ENCODE results near the gene MMRN2. TPM values are rescaled to one million over a fixed set of nuclear protein-coding genes. Genes with fewer than 3 reads are reported as not detected.

Gene MMRN2
- total RNA-seq, 1 donor from 2014 or later = 86.3 TPM

- Histone ChIP-seq H3K27me3 (no peaks in the 10 kb centered on the region), H3K4me1 (peaks cover 30% of the 10 kb centered on the region), H3K36me3 (no peaks in the 10 kb centered on the region), H3K9me3 (no peaks in the 10 kb centered on the region), H3K27ac (no peak overlapping the region), H3K4me3 (no peak overlapping the region)
- intact Hi-C loops (cut with DNase I) = no loop called here
- no peak for DNase-seq
- no peak for TF ChIP-seq CTCF (IDR thresholded peaks at IDR 0.05)
- no peak for ATAC-seq
Observed at GRCh38 chr10:86962136-86962980, 4.9 kb upstream of the MMRN2 start.

DNA sequence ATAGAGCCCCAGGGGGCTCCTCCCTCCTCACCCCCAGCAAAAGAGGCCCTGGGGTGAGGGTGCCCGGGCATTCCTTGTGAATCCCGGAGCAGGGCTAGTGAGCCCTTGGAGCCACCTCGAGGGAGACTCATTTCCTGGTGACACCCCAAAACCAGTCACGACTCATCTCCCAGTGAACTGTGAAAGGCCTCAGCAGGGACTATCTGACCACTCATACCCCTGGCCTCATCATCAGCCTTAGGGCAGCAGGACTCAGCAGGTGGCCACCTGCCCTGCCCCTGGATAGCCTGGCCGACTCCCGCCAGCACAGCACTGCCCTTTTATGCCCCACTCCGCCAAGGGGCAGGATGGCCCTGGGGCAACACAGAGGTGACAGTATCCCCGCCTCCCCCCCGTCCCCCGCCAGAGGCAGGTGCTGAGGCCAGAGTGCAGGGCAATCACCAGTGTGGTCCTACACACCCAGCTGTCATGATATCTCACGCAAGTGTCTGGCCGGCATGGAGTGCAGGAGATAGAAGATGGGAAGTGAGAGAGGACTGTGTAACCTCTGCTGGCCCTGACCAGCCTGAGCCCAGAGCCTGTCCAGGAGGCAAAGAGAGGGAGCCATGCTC is 4.2 kb upstream of the MMRN2 start:
- Histone ChIP-seq H3K4me1 (peaks cover 25% of the 10 kb centered on the region), H3K9me3 (no peaks in the 10 kb centered on the region), H3K27me3 (no peaks in the 10 kb centered on the region), H3K4me3 (no peak overlapping the region), H3K27ac (no peak overlapping the region), H3K36me3 (no peaks in the 10 kb centered on the region)
- no peak for DNase-seq
- intact Hi-C loops (cut with DNase I) = no loop called here
- TF ChIP-seq CTCF (IDR thresholded peaks at IDR 0.05) = no peak
- no peak for ATAC-seq

DNA sequence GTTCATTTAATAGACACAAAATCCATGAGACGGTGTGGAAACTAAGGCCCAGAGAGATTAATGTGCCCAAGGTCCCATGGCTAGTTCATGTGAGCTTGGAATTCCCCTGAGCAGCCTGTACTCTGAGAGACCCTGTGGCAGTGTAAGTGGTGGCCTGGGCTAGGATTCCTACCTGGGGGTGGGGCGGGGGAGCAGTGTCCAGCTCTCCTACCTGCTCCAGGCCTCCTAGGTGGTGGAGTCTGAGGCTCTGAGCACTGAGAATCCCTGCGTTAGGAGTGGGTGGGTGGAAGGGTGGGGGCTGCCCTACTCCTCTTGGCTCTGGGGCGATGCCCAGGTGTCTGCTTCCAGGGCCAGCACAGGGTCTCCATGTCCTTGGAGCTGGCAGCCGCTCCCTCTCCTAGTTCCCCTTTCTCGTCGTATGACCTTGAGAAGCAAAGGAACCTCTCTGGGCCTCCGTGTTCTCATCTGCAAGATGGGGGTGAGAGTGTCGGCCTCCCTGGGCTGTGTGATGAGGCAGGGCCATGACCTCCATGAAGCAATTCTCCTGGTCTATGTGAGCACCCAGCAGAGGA is 3.5 kb upstream of the MMRN2 start:
- intact Hi-C loops (cut with DNase I) = no loop called here
- TF ChIP-seq CTCF (IDR thresholded peaks at IDR 0.05) = no peak
- peaks cover 19% of the 10 kb centered on the region for H3K4me1 ChIP-seq
- DNase-seq = no peak
- no peak for ATAC-seq
- no peaks in the 10 kb centered on the region for H3K9me3 ChIP-seq
- no peaks in the 10 kb centered on the region for H3K27me3 ChIP-seq
- no peaks in the 10 kb centered on the region for H3K36me3 ChIP-seq
- H3K4me3 ChIP-seq = no peak overlapping the region
- H3K27ac ChIP-seq = no peak overlapping the region

DNA sequence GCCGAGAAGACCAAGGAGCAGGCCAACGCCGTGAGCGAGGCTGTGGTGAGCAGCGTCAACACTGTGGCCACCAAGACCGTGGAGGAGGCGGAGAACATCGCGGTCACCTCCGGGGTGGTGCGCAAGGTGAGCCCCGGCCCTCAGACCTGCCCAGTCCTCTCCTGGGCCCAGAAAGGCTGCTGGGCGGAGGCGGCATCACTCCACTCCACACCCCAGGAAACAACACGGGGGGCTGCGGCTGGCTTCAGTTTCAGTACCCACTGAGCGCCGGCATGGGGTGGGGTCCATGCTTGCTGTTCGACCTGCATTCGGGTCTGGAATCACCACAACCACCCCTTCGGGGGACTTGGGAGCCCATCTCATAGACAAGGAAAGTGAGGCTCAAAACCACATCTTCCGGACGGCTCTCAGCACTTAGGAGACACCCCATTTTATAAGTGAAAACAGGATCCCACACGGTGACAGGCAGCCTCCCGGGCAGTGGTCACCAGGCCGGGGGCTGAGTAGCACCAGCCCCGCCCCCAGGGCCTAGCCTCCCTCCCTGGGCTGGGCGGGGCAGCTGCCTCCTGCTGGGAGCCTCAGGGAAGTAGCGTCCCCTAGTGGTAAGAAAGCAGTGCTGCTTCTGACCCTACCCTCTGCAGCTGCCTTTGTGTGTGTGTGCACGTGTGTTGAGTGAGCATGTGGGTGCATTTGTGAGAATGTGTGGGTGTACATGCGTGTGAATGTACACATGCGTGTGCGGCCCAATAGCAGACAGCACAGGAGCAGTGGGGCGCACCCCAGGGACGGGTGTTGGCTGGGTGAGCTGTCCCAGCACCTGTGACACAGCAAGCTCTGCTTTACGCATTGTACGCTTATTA is 2.8 kb upstream of the MMRN2 start:
- peaks cover 19% of the 10 kb centered on the region for H3K4me1 ChIP-seq
- TF ChIP-seq CTCF (IDR thresholded peaks at IDR 0.05) = peak; percentile 90

DNA sequence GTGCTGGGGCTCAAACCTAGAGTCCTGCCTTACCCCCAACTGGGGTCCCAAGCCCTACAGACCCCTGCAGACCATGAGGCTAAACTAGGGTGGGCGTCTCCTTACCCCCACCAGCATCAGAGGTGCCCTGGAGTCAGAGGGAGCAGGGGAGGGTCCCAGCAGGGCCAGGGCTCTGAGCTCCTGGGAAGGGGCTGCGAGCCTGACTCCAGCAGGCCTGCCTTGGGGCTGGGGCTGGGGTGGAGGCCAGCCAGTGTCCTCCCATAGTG is 2.3 kb upstream of the MMRN2 start:
- Histone ChIP-seq H3K4me3 (peak overlapping the region; percentile 6), H3K27me3 (no peaks in the 10 kb centered on the region), H3K9me3 (no peaks in the 10 kb centered on the region), H3K27ac (peak overlapping the region; percentile 75), H3K4me1 (peaks cover 21% of the 10 kb centered on the region), H3K36me3 (no peaks in the 10 kb centered on the region)
- no peak for ATAC-seq
- intact Hi-C loops (cut with DNase I) = no loop called here
- no peak for DNase-seq
- TF ChIP-seq CTCF (IDR thresholded peaks at IDR 0.05) = no peak

More for the DNA sequence above, 2.8 kb upstream of the MMRN2 start:
- Histone ChIP-seq H3K36me3 (no peaks in the 10 kb centered on the region), H3K4me3 (peak overlapping the region; percentile 6), H3K27ac (peak overlapping the region; percentile 75), H3K9me3 (no peaks in the 10 kb centered on the region), H3K27me3 (no peaks in the 10 kb centered on the region)
- ATAC-seq (peak; percentile 77), DNase-seq (no peak)
- intact Hi-C loops (cut with DNase I) = no loop called here
